ENCODE results near the gene RPS6KA5.

GRCh38 chr14:90799420-90799819 lies 261.0 kb downstream of the RPS6KA5 start:
- TF ChIP-seq CTCF (IDR thresholded peaks at IDR 0.05; ENCODE audit: borderline replicate concordance, extremely low read depth, low read length, poor library complexity, severe bottlenecking), result no peak
- no peak for TF ChIP-seq EZH2 (IDR thresholded peaks at IDR 0.05; ENCODE audit: borderline replicate concordance, low read depth, low read length, severe bottlenecking)
